Activated naive CD8-positive, alpha-beta T cell treated with anti-CD3 and anti-CD28 coated beads, Interleukin-2, amount 10 ng/mL, durations not matched to agents 7 days and 5 days (primary cell): ENCODE data around the gene DISP3. TPM values are rescaled to one million over a fixed set of nuclear protein-coding genes. Genes with fewer than 3 reads are reported as not detected.

Experiments
- ATAC-seq: fragments of 150-1000 bp; cut with Tn5 transposase; one replicate; pipeline ENCODE4 v1.10.0; 2021; ENCODE audit warnings: low read depth, moderate library complexity
- POLR2A ChIA-PET: fragments of 350-600 bp; sonication (Branson Sonifier 250); formaldehyde crosslinking; loops from one replicate; lab custom pipeline; 2021; ENCODE audit warnings: antibody characterized with exemption; lab: Charles Lee
- DNase-seq: peaks from one replicate; pipeline ENCODE4 v3.0.0; 2021
- H3K27ac Mint-ChIP-seq: one replicate; pipeline ENCODE4 v1.8.0; 2022; ENCODE audit warnings: mild to moderate bottlenecking, mixed read lengths
- H3K27me3 Mint-ChIP-seq: one replicate; pipeline ENCODE4 v1.8.0; 2022; ENCODE audit warnings: mild to moderate bottlenecking, moderate library complexity, mixed read lengths
- H3K36me3 Mint-ChIP-seq: one replicate; pipeline ENCODE4 v1.8.0; 2021; ENCODE audit warnings: mild to moderate bottlenecking, mixed read lengths
- H3K4me1 Mint-ChIP-seq: one replicate; pipeline ENCODE4 v1.8.0; 2021; ENCODE audit warnings: mixed read lengths
- H3K4me3 Mint-ChIP-seq: one replicate; pipeline ENCODE4 v1.8.0; 2022; ENCODE audit warnings: mild to moderate bottlenecking, moderate library complexity, mixed read lengths
- H3K9me3 Mint-ChIP-seq: one replicate; pipeline ENCODE4 v1.8.0; 2021; ENCODE audit warnings: mixed read lengths
- total RNA-seq, 2 experiments: library from RNA; stranded (reverse); gene quantifications; one replicate each; pipeline ENCODE4 v1.2.3, GENCODE V29; 2021

Gene DISP3
- total RNA-seq, 2 experiments from 2014 or later: 0.44 to 0.60 TPM

- ATAC-seq: no peak
- Mint-ChIP-seq H3K36me3 (peaks cover 3% of the 10 kb centered on the region), H3K27me3 (peaks cover 4% of the 10 kb centered on the region), H3K9me3 (peaks cover 10% of the 10 kb centered on the region), H3K27ac (no peak overlapping the region), H3K4me1 (no peaks in the 10 kb centered on the region), H3K4me3 (no peak overlapping the region)
- POLR2A ChIA-PET: no interaction called here
- DNase-seq: no peak
Observed at GRCh38 chr1:11498956-11499594, 20.1 kb downstream of the DISP3 start.

GRCh38 chr1:11499601-11500331 lies 20.8 kb downstream of the DISP3 start:
- Mint-ChIP-seq H3K27ac (no peak overlapping the region), H3K36me3 (peaks cover 3% of the 10 kb centered on the region), H3K4me1 (no peaks in the 10 kb centered on the region), H3K27me3 (peaks cover 4% of the 10 kb centered on the region), H3K9me3 (peaks cover 17% of the 10 kb centered on the region), H3K4me3 (no peak overlapping the region)
- POLR2A ChIA-PET: no interaction called here
- DNase-seq: no peak
- no peak for ATAC-seq

GRCh38 chr1:11500881-11501280 lies 21.9 kb downstream of the DISP3 start:
- ATAC-seq (no peak), DNase-seq (no peak)
- Mint-ChIP-seq H3K27ac (no peak overlapping the region), H3K4me1 (no peaks in the 10 kb centered on the region), H3K4me3 (no peak overlapping the region), H3K27me3 (peaks cover 4% of the 10 kb centered on the region), H3K9me3 (peaks cover 24% of the 10 kb centered on the region), H3K36me3 (peaks cover 4% of the 10 kb centered on the region)
- POLR2A ChIA-PET: no interaction called here

- POLR2A ChIA-PET: no interaction called here
- H3K27me3 Mint-ChIP-seq: peaks cover 4% of the 10 kb centered on the region
Observed at GRCh38 chr1:11501491-11501897, 22.5 kb downstream of the DISP3 start.

GRCh38 chr1:11501906-11502485 lies 23.0 kb downstream of the DISP3 start:
- Mint-ChIP-seq H3K27me3 (peaks cover 4% of the 10 kb centered on the region), H3K4me3 (peak overlapping the region; percentile 29), H3K27ac (no peak overlapping the region), H3K4me1 (no peaks in the 10 kb centered on the region), H3K36me3 (peaks cover 5% of the 10 kb centered on the region), H3K9me3 (peaks cover 29% of the 10 kb centered on the region)
- no peak for ATAC-seq
- POLR2A ChIA-PET: no interaction called here
- no peak for DNase-seq

More at GRCh38 chr1:11501491-11501897, 22.5 kb downstream of the DISP3 start:
- ATAC-seq (peak; percentile 63), DNase-seq (no peak)
- Mint-ChIP-seq H3K36me3 (peaks cover 5% of the 10 kb centered on the region), H3K27ac (no peak overlapping the region), H3K9me3 (peaks cover 29% of the 10 kb centered on the region), H3K4me3 (peak overlapping the region; percentile 29), H3K4me1 (no peaks in the 10 kb centered on the region)

GRCh38 chr1:11502516-11502915 lies 23.6 kb downstream of the DISP3 start:
- ATAC-seq: no peak

GRCh38 chr1:11504599-11504998 lies 25.6 kb downstream of the DISP3 start:
- no peak for ATAC-seq
- peaks cover 5% of the 10 kb centered on the region for H3K36me3 Mint-ChIP-seq

More at GRCh38 chr1:11502516-11502915, 23.6 kb downstream of the DISP3 start:
- Mint-ChIP-seq H3K4me1 (no peaks in the 10 kb centered on the region), H3K27me3 (peaks cover 4% of the 10 kb centered on the region), H3K27ac (no peak overlapping the region), H3K9me3 (peaks cover 29% of the 10 kb centered on the region), H3K36me3 (peaks cover 5% of the 10 kb centered on the region), H3K4me3 (no peak overlapping the region)
- POLR2A ChIA-PET: no interaction called here
- DNase-seq: no peak

GRCh38 chr1:11505591-11506538 lies 26.9 kb downstream of the DISP3 start:
- ATAC-seq (no peak), DNase-seq (no peak)
- Mint-ChIP-seq H3K9me3 (peaks cover 33% of the 10 kb centered on the region), H3K36me3 (peaks cover 5% of the 10 kb centered on the region), H3K4me1 (no peaks in the 10 kb centered on the region), H3K27me3 (peaks cover 2% of the 10 kb centered on the region), H3K27ac (no peak overlapping the region), H3K4me3 (no peak overlapping the region)
- POLR2A ChIA-PET: no interaction called here

More at GRCh38 chr1:11504599-11504998, 25.6 kb downstream of the DISP3 start:
- Mint-ChIP-seq H3K4me1 (no peaks in the 10 kb centered on the region), H3K4me3 (no peak overlapping the region), H3K27me3 (peaks cover 2% of the 10 kb centered on the region), H3K27ac (no peak overlapping the region), H3K9me3 (peaks cover 32% of the 10 kb centered on the region)
- POLR2A ChIA-PET: no interaction called here
- DNase-seq: no peak

GRCh38 chr1:11507309-11507708 lies 28.4 kb downstream of the DISP3 start:
- POLR2A ChIA-PET: no interaction called here
- DNase-seq: no peak
- no peak for ATAC-seq
- Mint-ChIP-seq H3K36me3 (peaks cover 3% of the 10 kb centered on the region), H3K4me3 (no peak overlapping the region), H3K9me3 (peaks cover 32% of the 10 kb centered on the region), H3K27me3 (peaks cover 2% of the 10 kb centered on the region), H3K27ac (no peak overlapping the region), H3K4me1 (no peaks in the 10 kb centered on the region)

- POLR2A ChIA-PET: no interaction called here
- peaks cover 3% of the 10 kb centered on the region for H3K27me3 Mint-ChIP-seq
- H3K27ac Mint-ChIP-seq: no peak overlapping the region
- H3K36me3 Mint-ChIP-seq: no peaks in the 10 kb centered on the region
- H3K4me1 Mint-ChIP-seq: no peaks in the 10 kb centered on the region
- ATAC-seq (no peak), DNase-seq (no peak)
- H3K4me3 Mint-ChIP-seq: no peak overlapping the region
- H3K9me3 Mint-ChIP-seq: peaks cover 8% of the 10 kb centered on the region
Observed at GRCh38 chr1:11513681-11514080, 34.7 kb downstream of the DISP3 start.

GRCh38 chr1:11514366-11514765 lies 35.4 kb downstream of the DISP3 start:
- POLR2A ChIA-PET: no interaction called here
- ATAC-seq: no peak
- Mint-ChIP-seq H3K4me3 (no peak overlapping the region), H3K27me3 (peaks cover 3% of the 10 kb centered on the region), H3K9me3 (peaks cover 7% of the 10 kb centered on the region), H3K27ac (no peak overlapping the region), H3K36me3 (no peaks in the 10 kb centered on the region), H3K4me1 (no peaks in the 10 kb centered on the region)
- DNase-seq: no peak

GRCh38 chr1:11515368-11516300 lies 36.7 kb downstream of the DISP3 start:
- Mint-ChIP-seq H3K27ac (no peak overlapping the region), H3K4me1 (no peaks in the 10 kb centered on the region), H3K9me3 (peaks cover 6% of the 10 kb centered on the region), H3K36me3 (no peaks in the 10 kb centered on the region), H3K27me3 (peaks cover 2% of the 10 kb centered on the region), H3K4me3 (no peak overlapping the region)
- no peak for ATAC-seq
- no peak for DNase-seq
- POLR2A ChIA-PET: no interaction called here
